Neural progenitor cell (in vitro differentiated cells): Measurements from ENCODE around the gene PLA2G4D. TPM values are rescaled to one million over a fixed set of nuclear protein-coding genes. Genes with fewer than 3 reads are reported as not detected.

ENCODE experiments used
- DNase-seq: peaks from one replicate; pipeline ENCODE4 v3.0.0-alpha.2; 2016; ENCODE audit warnings: low spot score
- H2AFZ ChIP-seq: fragments of 200-600 bp; sonication (generic); replicated peaks from 2 replicates; pipeline ENCODE4 v1.6.1; 2016; ENCODE audit warnings: antibody characterized with exemption
- H3F3A ChIP-seq: fragments of 200-600 bp; sonication (generic); 2 replicates; pipeline ENCODE4 v1.6.1; 2016; ENCODE audit warnings: antibody characterized with exemption, low read depth
- H3K27ac ChIP-seq: fragments of 200-600 bp; sonication (generic); 2 replicates; pipeline ENCODE4 v1.5.1; 2016; ENCODE audit warnings: mild to moderate bottlenecking
- H3K27me3 ChIP-seq: fragments of 200-600 bp; sonication (generic); 2 replicates; pipeline ENCODE4 v1.6.1; 2016; ENCODE audit warnings: mild to moderate bottlenecking, moderate library complexity
- H3K36me3 ChIP-seq: fragments of 200-600 bp; sonication (generic); 2 replicates; pipeline ENCODE4 v1.5.1; 2016
- H3K4me1 ChIP-seq: fragments of 200-600 bp; sonication (generic); 2 replicates; pipeline ENCODE4 v1.6.1; 2016; ENCODE audit warnings: mixed run types
- H3K4me2 ChIP-seq: fragments of 200-600 bp; sonication (generic); 2 replicates; pipeline ENCODE4 v1.6.1; 2016
- H3K4me3 ChIP-seq: fragments of 200-600 bp; sonication (generic); 2 replicates; pipeline ENCODE4 v1.5.1; 2016
- H3K79me2 ChIP-seq: fragments of 200-600 bp; sonication (generic); 2 replicates; pipeline ENCODE4 v1.6.1; 2016; ENCODE audit warnings: low read depth
- H3K9ac ChIP-seq: fragments of 200-600 bp; sonication (generic); 2 replicates; pipeline ENCODE4 v1.6.1; 2016
- H3K9me3 ChIP-seq: fragments of 200-600 bp; sonication (generic); 2 replicates; pipeline ENCODE4 v1.5.1; 2016; ENCODE audit warnings: low read depth
- H4K20me1 ChIP-seq: fragments of 200-600 bp; sonication (generic); 2 replicates; pipeline ENCODE4 v1.6.1; 2016; ENCODE audit warnings: low read depth
- H3K27ac Mint-ChIP-seq: 3 replicates; pipeline ENCODE4 v1.8.0; 2021; ENCODE audit warnings: mixed read lengths
- H3K27me3 Mint-ChIP-seq: 2 replicates; pipeline ENCODE4 v1.8.0; 2022; ENCODE audit warnings: low read depth, mild to moderate bottlenecking, inconsistent platforms, moderate library complexity, mixed read lengths; ENCODE audit not compliant: insufficient read depth
- H3K36me3 Mint-ChIP-seq: 3 replicates; pipeline ENCODE4 v1.8.0; 2021; ENCODE audit warnings: mixed read lengths
- H3K4me1 Mint-ChIP-seq: 3 replicates; pipeline ENCODE4 v1.8.0; 2021; ENCODE audit warnings: mixed read lengths
- H3K4me3 Mint-ChIP-seq: 3 replicates; pipeline ENCODE4 v1.8.0; 2021; ENCODE audit warnings: mild to moderate bottlenecking, moderate library complexity, mixed read lengths
- H3K9me3 Mint-ChIP-seq: 3 replicates; pipeline ENCODE4 v1.8.0; 2020; ENCODE audit warnings: mixed read lengths
- CTCF ChIP-seq: fragments of 200-600 bp; sonication (generic); IDR thresholded peaks from 2 replicates; pipeline ENCODE4 v1.5.1; 2017; ENCODE audit warnings: antibody characterized with exemption, mild to moderate bottlenecking
- EZH2 ChIP-seq: fragments of 200-600 bp; sonication (generic); IDR thresholded peaks from 2 replicates; pipeline ENCODE4 v1.6.1; 2017; ENCODE audit warnings: antibody characterized with exemption, mild to moderate bottlenecking, moderate library complexity
- EZH2phosphoT487 ChIP-seq: fragments of 200-600 bp; sonication (generic); IDR thresholded peaks from 2 replicates; pipeline ENCODE4 v1.6.1; 2017; ENCODE audit warnings: antibody characterized with exemption
- total RNA-seq: library from RNA; depleted of rRNA; stranded (reverse); fragments of >200 nt; gene quantifications from 2 replicates; pipeline ENCODE4 v1.2.3, GENCODE V29; 2015; ENCODE audit warnings: low replicate concordance

PLA2G4D gene
- total RNA-seq, 1 donor from 2014 or later, result not detected

GRCh38 chr15:42024303-42024702 lies 70.1 kb downstream of the PLA2G4D start:
- Mint-ChIP-seq H3K36me3 (peaks cover 4% of the 10 kb centered on the region), H3K4me1 (no peaks in the 10 kb centered on the region), H3K4me3 (no peak overlapping the region), H3K9me3 (peaks cover 34% of the 10 kb centered on the region), H3K27me3 (peaks cover 6% of the 10 kb centered on the region), H3K27ac (no peak overlapping the region)
- no peak for DNase-seq
- no peaks in the 10 kb centered on the region for H3K4me1 ChIP-seq
- H3K9me3 ChIP-seq, result peaks cover 6% of the 10 kb centered on the region
- no peaks in the 10 kb centered on the region for H3K27me3 ChIP-seq
- H3K9ac ChIP-seq, result no peak overlapping the region
- no peak overlapping the region for H3K4me2 ChIP-seq
- no peaks in the 10 kb centered on the region for H3K36me3 ChIP-seq
- H2AFZ ChIP-seq, result no peak overlapping the region
- no peaks in the 10 kb centered on the region for H4K20me1 ChIP-seq
- TF ChIP-seq EZH2 (no peak), CTCF (no peak), EZH2phosphoT487 (no peak)
- no peaks in the 10 kb centered on the region for H3K79me2 ChIP-seq
- H3K4me3 ChIP-seq, result no peak overlapping the region
- no peaks in the 10 kb centered on the region for H3F3A ChIP-seq
- no peak overlapping the region for H3K27ac ChIP-seq

- Histone ChIP-seq H3K36me3 (no peaks in the 10 kb centered on the region), H3K4me3 (no peak overlapping the region), H3K4me1 (no peaks in the 10 kb centered on the region), H3K9me3 (peaks cover 6% of the 10 kb centered on the region), H3K4me2 (no peak overlapping the region), H3K79me2 (no peaks in the 10 kb centered on the region), H3K9ac (no peak overlapping the region), H3K27me3 (no peaks in the 10 kb centered on the region), H3F3A (no peaks in the 10 kb centered on the region), H3K27ac (no peak overlapping the region), H4K20me1 (no peaks in the 10 kb centered on the region), H2AFZ (no peak overlapping the region)
- H3K9me3 Mint-ChIP-seq, result peaks cover 34% of the 10 kb centered on the region
- no peaks in the 10 kb centered on the region for H3K4me1 Mint-ChIP-seq
- TF ChIP-seq CTCF (no peak), EZH2phosphoT487 (no peak), EZH2 (no peak)
- no peak overlapping the region for H3K4me3 Mint-ChIP-seq
- DNase-seq, result no peak
- H3K27me3 Mint-ChIP-seq, result peaks cover 12% of the 10 kb centered on the region
- H3K27ac Mint-ChIP-seq, result no peak overlapping the region
- peaks cover 4% of the 10 kb centered on the region for H3K36me3 Mint-ChIP-seq
Observed at GRCh38 chr15:42021593-42021992, 72.8 kb downstream of the PLA2G4D start.

- H3K4me1 Mint-ChIP-seq, result no peaks in the 10 kb centered on the region
- Histone ChIP-seq H3K79me2 (no peaks in the 10 kb centered on the region), H3K27me3 (no peaks in the 10 kb centered on the region), H3K9me3 (peaks cover 6% of the 10 kb centered on the region), H3K4me1 (no peaks in the 10 kb centered on the region), H3K36me3 (no peaks in the 10 kb centered on the region), H3K4me3 (no peak within 1 kb of the TSS), H4K20me1 (no peaks in the 10 kb centered on the region), H2AFZ (no peak within 1 kb of the TSS), H3F3A (no peaks in the 10 kb centered on the region), H3K9ac (no peak within 1 kb of the TSS), H3K27ac (no peak within 1 kb of the TSS), H3K4me2 (no peak within 1 kb of the TSS)
- peaks cover 34% of the 10 kb centered on the region for H3K9me3 Mint-ChIP-seq
- H3K4me3 Mint-ChIP-seq, result no peak within 1 kb of the TSS
- DNase-seq, result no peak
- no peak for TF ChIP-seq CTCF
- no peak for TF ChIP-seq EZH2
- no peak for TF ChIP-seq EZH2phosphoT487
- peaks cover 14% of the 10 kb centered on the region for H3K27me3 Mint-ChIP-seq
- H3K36me3 Mint-ChIP-seq, result peaks cover 4% of the 10 kb centered on the region
- no peak within 1 kb of the TSS for H3K27ac Mint-ChIP-seq
Observed at GRCh38 chr15:42020713-42021273, 73.6 kb downstream of the PLA2G4D start, which contains the start of gene PLA2G4E. Gene PLA2G4E, minus strand, starts transcription at chr15:42021042. Its CDS starts 12 bp downstream, at chr15:42021030.
